Activated gamma-delta T cell treated with anti-CD3 and anti-CD28 coated beads, Interleukin-2, amount 50 U/mL, for 16 hours (primary cell): ENCODE data around the gene UBE2D2.

Source experiments
- DNase-seq: peaks from one replicate; pipeline ENCODE4 v3.0.0-alpha.2; 2020; ENCODE audit warnings: low read depth

The UBE2D2 gene

DNA sequence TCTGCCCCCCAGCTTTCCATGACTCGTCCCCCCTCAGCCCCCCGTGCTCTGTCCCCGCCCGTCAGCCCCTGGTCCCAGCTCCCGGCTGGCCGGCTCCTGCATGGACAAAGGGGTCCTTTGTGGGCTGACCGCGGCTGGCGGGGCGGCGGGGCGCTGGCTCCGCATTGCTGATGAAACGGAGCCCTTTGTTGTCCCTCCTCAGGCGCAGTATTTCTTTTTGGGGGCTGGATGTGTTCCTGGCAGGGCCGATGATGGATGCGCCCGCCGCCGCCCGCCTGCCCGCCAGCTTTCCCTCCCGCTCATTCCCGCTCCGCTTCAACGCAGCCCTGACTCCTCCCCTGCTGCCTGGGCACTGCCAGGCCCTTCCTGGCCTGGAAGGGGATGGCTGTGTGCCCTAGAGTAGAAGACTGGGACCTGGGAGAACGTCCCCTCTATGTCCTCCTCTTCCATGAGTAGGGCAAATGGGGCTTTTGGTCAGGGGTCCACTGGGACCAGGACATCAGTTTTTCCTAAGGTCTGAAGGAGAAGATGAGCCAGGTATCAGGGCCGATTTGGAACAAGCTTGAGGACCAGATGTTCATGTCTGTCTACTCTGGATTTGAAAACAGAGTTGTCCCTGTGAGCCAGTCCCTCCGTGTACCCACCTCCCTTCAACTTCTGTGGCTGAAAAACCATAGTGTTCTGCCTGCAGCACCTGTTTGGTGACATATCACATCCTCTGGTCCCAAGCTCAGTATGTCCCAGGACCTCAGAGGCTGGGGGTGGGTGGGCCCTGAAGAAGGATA lies 116.0 kb downstream of the UBE2D2 start:
- no peak for DNase-seq
